ENCODE data around the gene PTK6.

Gene PTK6

GRCh38 chr20:63543131-63543530 lies 6.0 kb upstream of the PTK6 start:
- no peak for DNase-seq (ENCODE audit: low read depth)

GRCh38 chr20:63542696-63543095 lies 5.5 kb upstream of the PTK6 start:
- DNase-seq (ENCODE audit: low read depth), result no peak

GRCh38 chr20:63542031-63542559 lies 4.9 kb upstream of the PTK6 start:
- DNase-seq (ENCODE audit: low read depth), result no peak

GRCh38 chr20:63541371-63541770 lies 4.2 kb upstream of the PTK6 start:
- DNase-seq (ENCODE audit: low read depth), result no peak

- no peak for DNase-seq (ENCODE audit: low read depth)
These were observed 3.4 kb upstream of the PTK6 start for GRCh38 chr20:63540417-63541186.

- DNase-seq (ENCODE audit: low read depth), result no peak
These were observed 2.5 kb upstream of the PTK6 start for GRCh38 chr20:63539441-63540370.

GRCh38 chr20:63539092-63539430 lies 1.9 kb upstream of the PTK6 start:
- DNase-seq (ENCODE audit: low read depth), result no peak

- DNase-seq (ENCODE audit: low read depth), result no peak
These were observed 1.3 kb upstream of the PTK6 start for GRCh38 chr20:63538204-63539091.

GRCh38 chr20:63537525-63538203 lies 488 bp upstream of the PTK6 start:
- peak; percentile 87 for DNase-seq (ENCODE audit: low read depth)

- DNase-seq (ENCODE audit: low read depth), result no peak
These were observed 767 bp downstream of the PTK6 start for GRCh38 chr20:63536241-63536977.

- no peak for DNase-seq (ENCODE audit: low read depth)
These were observed 2.1 kb downstream of the PTK6 start for GRCh38 chr20:63534831-63535651.

- DNase-seq (ENCODE audit: low read depth), result no peak
These were observed 2.7 kb downstream of the PTK6 start for GRCh38 chr20:63534427-63534830.

GRCh38 chr20:63533871-63534393 lies 3.2 kb downstream of the PTK6 start:
- DNase-seq (ENCODE audit: low read depth), result no peak

GRCh38 chr20:63533388-63533787 lies 3.8 kb downstream of the PTK6 start:
- no peak for DNase-seq (ENCODE audit: low read depth)

- no peak for DNase-seq (ENCODE audit: low read depth)
These were observed 4.7 kb downstream of the PTK6 start for GRCh38 chr20:63532449-63532971.

GRCh38 chr20:63531686-63532448 lies 5.3 kb downstream of the PTK6 start:
- DNase-seq (ENCODE audit: low read depth), result no peak

GRCh38 chr20:63530788-63531160 lies 6.4 kb downstream of the PTK6 start:
- DNase-seq (ENCODE audit: low read depth), result no peak

Data from stimulated activated CD8-positive, alpha-beta memory T cell treated with anti-CD3 and anti-CD28 coated beads, Interleukin-15, amount 100 ng/mL, for 24 hours (primary cell).